Liver (tissue), 9 donors: ENCODE results near the gene UBA1. TPM values are rescaled to one million over a fixed set of nuclear protein-coding genes. Genes with fewer than 3 reads are reported as not detected.

Source experiments
- DNase-seq: peaks from one replicate; pipeline ENCODE4 v3.0.0-alpha.2; 2017; ENCODE audit warnings: low spot score
- H3K27ac ChIP-seq, 2 donors: one replicate each; pipeline ENCODE4 v1.7.0; 2013; ENCODE audit warnings: inconsistent platforms in 2 of 2, low read length in 2 of 2, control low read depth in 1 of 2, low read depth in 1 of 2, mild to moderate bottlenecking in 1 of 2
- H3K27me3 ChIP-seq, 4 donors: one replicate each; pipeline versions ENCODE4 v1.6.1 to v1.7.0; 2013; ENCODE audit warnings: low read length in 3 of 4, inconsistent platforms in 1 of 4, mild to moderate bottlenecking in 1 of 4, moderate library complexity in 1 of 4; ENCODE audit not compliant: control insufficient read depth in 4 of 4, insufficient read depth in 4 of 4
- H3K36me3 ChIP-seq, 4 donors: one replicate each; pipeline versions ENCODE4 v1.6.1 to v1.7.0; 2013; ENCODE audit warnings: low read length in 3 of 4, mild to moderate bottlenecking in 3 of 4, low read depth in 1 of 4, moderate library complexity in 1 of 4; ENCODE audit not compliant: control insufficient read depth in 4 of 4, insufficient read depth in 3 of 4
- H3K4me1 ChIP-seq, 4 donors: one replicate each; pipeline versions ENCODE4 v1.6.1 to v1.7.0; 2013; ENCODE audit warnings: low read length in 3 of 4, mild to moderate bottlenecking in 3 of 4, moderate library complexity in 1 of 4; ENCODE audit not compliant: control insufficient read depth in 4 of 4, insufficient read depth in 4 of 4
- H3K4me3 ChIP-seq, 3 donors: one replicate each; pipeline versions ENCODE4 v1.6.1 to v1.7.0; 2013; ENCODE audit warnings: low read length in 3 of 3, control low read depth in 1 of 3, low read depth in 1 of 3, mild to moderate bottlenecking in 1 of 3
- H3K9ac ChIP-seq, 2 donors: one replicate each; pipeline ENCODE4 v1.7.0; 2013; ENCODE audit warnings: low read length in 2 of 2, mild to moderate bottlenecking in 2 of 2, moderate library complexity in 2 of 2, control low read depth in 1 of 2, low read depth in 1 of 2
- H3K9me3 ChIP-seq, 4 donors: one replicate each; pipeline versions ENCODE4 v1.6.1 to v1.7.0; 2013; ENCODE audit warnings: low read length in 3 of 4; ENCODE audit not compliant: control insufficient read depth in 4 of 4
- ATF3 ChIP-seq: IDR thresholded peaks from 2 replicates; pipeline ENCODE4 v1.6.1; 2016; ENCODE audit warnings: antibody characterized with exemption
- CTCF ChIP-seq: fragments of 150-350 bp; IDR thresholded peaks from 2 replicates; pipeline ENCODE4 v1.5.1; 2017; ENCODE audit warnings: improper control_type of control experiment, low read depth, low read length; ENCODE audit not compliant: missing input control
- EGR1 ChIP-seq, 2 donors: IDR thresholded peaks; 2 replicates each; pipeline ENCODE4 v1.6.1; 2016 to 2018; ENCODE audit warnings: antibody characterized with exemption in 2 of 2, low read depth in 2 of 2
- FOXA1 ChIP-seq: IDR thresholded peaks from 2 replicates; pipeline ENCODE4 v1.6.1; 2016; ENCODE audit warnings: antibody characterized with exemption
- FOXA2 ChIP-seq: IDR thresholded peaks from 2 replicates; pipeline ENCODE4 v1.6.1; 2016; ENCODE audit warnings: antibody characterized with exemption
- GABPA ChIP-seq, 2 donors: IDR thresholded peaks in 1 of 2; conservative IDR thresholded peaks in 1 of 2; 2 replicates each; pipeline ENCODE4 v1.6.1; 2016; ENCODE audit warnings: antibody characterized with exemption in 2 of 2, mild to moderate bottlenecking in 1 of 2, moderate library complexity in 1 of 2
- HNF4A ChIP-seq, 2 donors: conservative IDR thresholded peaks; 2 replicates each; pipeline ENCODE4 v1.6.1; 2016; ENCODE audit warnings: antibody characterized with exemption in 2 of 2, mild to moderate bottlenecking in 2 of 2
- HNF4G ChIP-seq: IDR thresholded peaks from 2 replicates; pipeline ENCODE4 v1.6.1; 2016; ENCODE audit warnings: antibody characterized with exemption
- JUND ChIP-seq, 2 donors: IDR thresholded peaks; 2 replicates each; pipeline ENCODE4 v1.6.1; 2016; ENCODE audit warnings: antibody characterized with exemption in 2 of 2
- MAX ChIP-seq: IDR thresholded peaks from 2 replicates; pipeline ENCODE4 v1.6.1; 2016; ENCODE audit warnings: antibody characterized with exemption
- NR2F2 ChIP-seq: IDR thresholded peaks from 2 replicates; pipeline ENCODE4 v1.6.1; 2016; ENCODE audit warnings: antibody characterized with exemption
- RAD21 ChIP-seq, 2 donors: IDR thresholded peaks; 2 replicates each; pipeline ENCODE4 v1.6.1; 2016; ENCODE audit warnings: antibody characterized with exemption in 2 of 2, mild to moderate bottlenecking in 2 of 2
- REST ChIP-seq: IDR thresholded peaks from 2 replicates; pipeline ENCODE4 v1.6.1; 2016; ENCODE audit warnings: antibody characterized with exemption, mild to moderate bottlenecking
- RXRA ChIP-seq, 2 donors: IDR thresholded peaks; 2 replicates each; pipeline ENCODE4 v1.6.1; 2017 to 2018; ENCODE audit warnings: antibody characterized with exemption in 2 of 2, mild to moderate bottlenecking in 1 of 2
- SP1 ChIP-seq: IDR thresholded peaks from 2 replicates; pipeline ENCODE4 v1.6.1; 2018; ENCODE audit warnings: antibody characterized with exemption, mild to moderate bottlenecking
- TAF1 ChIP-seq: conservative IDR thresholded peaks from 2 replicates; pipeline ENCODE4 v1.6.1; 2016; ENCODE audit warnings: antibody characterized with exemption, mild to moderate bottlenecking
- YY1 ChIP-seq: IDR thresholded peaks from 2 replicates; pipeline ENCODE4 v1.6.1; 2016; ENCODE audit warnings: antibody characterized with exemption, mild to moderate bottlenecking
- ZBTB33 ChIP-seq: IDR thresholded peaks from 2 replicates; pipeline ENCODE4 v1.6.1; 2016; ENCODE audit warnings: antibody characterized with exemption
- WGBS: extraction: QIAGEN DNeasy Blood & Tissue Kit; methylation state at CpG from one replicate; pipeline ENCODE4 v1.1.7; 2013; 5-methylcytosine and 5-hydroxymethylcytosine counted together
- polyA plus RNA-seq, 2 donors: library from polyadenylated mRNA; stranded (reverse) in 1 of 2; unstranded in 1 of 2; fragments of 200-250 nt in 1 of 2; fragments of >200 nt in 1 of 2; fragmentation: Nextera tagmentation in 1 of 2; extraction: Ambion mirVana in 1 of 2; gene quantifications; one replicate each; pipeline versions ENCODE4 v1.2.1 to v1.2.3, GENCODE V29; 2013 to 2015
- total RNA-seq, 2 donors: library from RNA; depleted of rRNA; stranded (reverse); fragments of >200 nt; gene quantifications; one replicate each; pipeline ENCODE4 v1.2.3, GENCODE V29; 2014
- donor health status: healthy.
- donor health status: healthy.
- donor health status: healthy.
- donor health status: healthy.
- donor health status: healthy.

The UBA1 gene
- total and polyA plus RNA-seq, 4 donors = 39.8 to 85.4 (median 68.7) TPM

GRCh38 chrX:47143894-47144625 lies 49.6 kb upstream of the UBA1 start:
- peak overlapping the region; percentile 78 to 88 for H3K27ac ChIP-seq
- H3K27me3 ChIP-seq = no peaks in the 10 kb centered on the region
- H3K9me3 ChIP-seq = no peaks in the 10 kb centered on the region
- TF ChIP-seq NR2F2 (no peak), SP1 (no peak), MAX (no peak), RAD21 (IDR thresholded peaks at IDR 0.05) (no peak), FOXA1 (no peak), YY1 (no peak), HNF4G (no peak), HNF4A (conservative IDR thresholded peaks at IDR 0.05) (no peak), EGR1 (IDR thresholded peaks at IDR 0.05; ENCODE audit: low read depth in 2 of 2) (no peak), CTCF (no peak), REST (no peak), TAF1 (no peak), RXRA (IDR thresholded peaks at IDR 0.05) (no peak), JUND (IDR thresholded peaks at IDR 0.05) (no peak), ZBTB33 (no peak), GABPA (IDR thresholded peaks at IDR 0.05 in 1 of 2, conservative IDR thresholded peaks at IDR 0.05 in 1 of 2) (no peak), ATF3 (no peak), FOXA2 (no peak)
- H3K36me3 ChIP-seq = peaks cover 0 to 15% (median 4%) of the 10 kb centered on the region in 4 donors
- H3K4me3 ChIP-seq = peak overlapping the region; percentile 75 to 87 (median 75)
- H3K4me1 ChIP-seq = peaks cover 6 to 24% (median 17%) of the 10 kb centered on the region in 4 donors
- DNase-seq = peak; percentile 60
- WGBS = 4% methylated on average over 45 of the region's 46 CpGs
- peak overlapping the region; percentile 51 to 86 for H3K9ac ChIP-seq
